UCSD-AML1 (cell line): ENCODE results near the gene RTF2.
"Not testable (repeated sequence)": the region's sequence is repeated elsewhere in the genome, so short reads cannot be mapped to it uniquely, and the experiment has no call there.

Source experiments
- DNase-seq: peaks from one replicate; lab custom pipeline; 2025; ENCODE audit not compliant: unreplicated experiment; lab: John Stamatoyannopoulos, UW

RTF2 gene

DNA sequence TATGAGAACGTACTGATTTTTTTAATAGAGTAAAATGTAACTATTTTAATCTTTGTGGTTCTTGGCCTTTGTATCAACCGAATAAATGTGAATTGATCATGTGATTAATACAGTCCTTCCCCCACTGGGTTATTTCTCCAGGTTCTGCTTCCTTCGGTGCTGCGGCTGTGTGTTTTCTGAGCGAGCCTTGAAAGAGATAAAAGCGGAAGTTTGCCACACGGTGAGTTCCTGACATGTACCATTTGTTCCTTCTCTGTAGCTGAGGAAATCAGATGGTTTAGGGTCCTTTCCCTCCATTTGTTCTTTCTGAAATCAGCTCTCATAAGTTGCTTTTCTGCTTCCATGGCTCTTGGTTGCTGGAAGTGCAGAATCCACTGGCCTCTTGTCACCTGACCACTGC lies 15.5 kb downstream of the RTF2 start:
- DNase-seq, result no peak

DNA sequence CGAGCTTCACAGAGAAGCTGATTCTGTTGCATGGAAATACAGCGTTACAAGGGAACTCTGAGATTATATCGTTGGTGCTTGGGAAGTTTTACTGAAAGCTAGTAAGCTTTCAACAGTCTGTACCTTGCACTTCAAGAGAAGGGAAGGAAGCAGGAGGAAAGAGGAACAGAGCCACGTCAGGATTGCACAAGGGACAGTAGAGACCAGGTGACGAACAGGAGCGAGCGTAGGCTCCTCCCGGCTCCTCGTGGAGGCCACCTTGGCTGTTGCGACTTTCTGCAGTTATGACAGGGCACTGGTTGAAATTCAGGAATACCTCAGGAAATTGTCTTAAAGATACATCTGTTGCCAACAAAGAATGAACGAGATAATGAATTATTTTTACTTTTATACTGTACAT lies 18.8 kb downstream of the RTF2 start:
- no peak for DNase-seq

DNA sequence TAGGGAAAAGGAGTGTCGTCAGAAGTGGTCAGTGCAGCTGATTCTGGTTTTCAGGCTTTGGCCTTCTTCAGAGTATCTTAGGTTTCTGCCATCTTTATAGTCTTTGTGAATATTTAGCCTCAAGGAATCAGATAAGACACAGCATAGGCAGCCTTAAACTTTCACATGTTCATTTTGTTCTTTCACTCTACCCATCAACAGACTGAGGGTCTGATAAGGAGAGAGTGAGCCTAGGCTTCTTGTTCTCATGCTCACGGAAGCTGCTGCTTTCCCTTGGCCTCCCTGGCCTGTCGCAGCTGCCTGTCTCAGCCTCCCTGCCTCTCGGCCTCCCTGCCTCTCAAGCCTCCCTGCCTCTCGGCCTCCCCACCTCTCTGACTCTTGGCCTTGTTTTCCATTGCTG lies 20.1 kb downstream of the RTF2 start:
- DNase-seq, result no peak

DNA sequence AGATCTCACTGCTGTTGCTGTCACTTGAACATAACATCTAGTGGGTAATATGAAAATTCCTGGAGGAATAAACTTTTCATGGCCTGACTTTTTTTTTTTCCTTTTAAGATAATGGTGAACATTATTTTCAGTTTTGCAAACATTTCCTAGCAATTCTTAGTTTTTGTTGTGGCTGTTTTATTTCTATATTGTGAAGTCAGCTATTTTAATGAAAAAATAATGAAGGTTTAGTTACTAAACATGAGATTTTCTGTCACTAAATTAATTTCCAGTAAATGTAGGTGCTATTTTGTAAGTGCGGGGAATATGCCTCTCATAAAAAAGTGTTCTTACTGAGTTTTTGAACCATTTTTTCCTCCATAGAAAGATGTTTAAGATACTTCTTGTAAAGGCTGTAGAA lies 32.7 kb downstream of the RTF2 start:
- no peak for DNase-seq

DNA sequence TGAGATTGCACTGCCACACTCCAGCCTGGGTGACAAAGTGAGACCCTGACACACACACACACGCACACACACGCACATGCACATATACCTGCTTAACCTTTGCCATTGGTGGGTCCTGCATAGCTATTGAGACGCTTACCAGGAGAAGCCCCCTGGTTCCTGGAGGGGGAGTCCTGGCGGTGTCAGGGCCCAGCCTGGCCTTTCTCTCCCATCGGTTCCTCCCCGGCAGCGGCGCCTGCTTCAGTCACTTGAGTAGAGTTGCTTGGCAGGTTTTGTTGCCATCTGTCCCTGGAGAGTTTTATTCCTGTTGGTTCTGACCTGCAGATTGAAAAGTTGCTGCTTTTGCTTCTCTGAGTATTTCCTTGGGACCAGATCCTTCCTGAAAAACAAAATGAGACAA lies 35.5 kb downstream of the RTF2 start:
- DNase-seq, result no peak

DNA sequence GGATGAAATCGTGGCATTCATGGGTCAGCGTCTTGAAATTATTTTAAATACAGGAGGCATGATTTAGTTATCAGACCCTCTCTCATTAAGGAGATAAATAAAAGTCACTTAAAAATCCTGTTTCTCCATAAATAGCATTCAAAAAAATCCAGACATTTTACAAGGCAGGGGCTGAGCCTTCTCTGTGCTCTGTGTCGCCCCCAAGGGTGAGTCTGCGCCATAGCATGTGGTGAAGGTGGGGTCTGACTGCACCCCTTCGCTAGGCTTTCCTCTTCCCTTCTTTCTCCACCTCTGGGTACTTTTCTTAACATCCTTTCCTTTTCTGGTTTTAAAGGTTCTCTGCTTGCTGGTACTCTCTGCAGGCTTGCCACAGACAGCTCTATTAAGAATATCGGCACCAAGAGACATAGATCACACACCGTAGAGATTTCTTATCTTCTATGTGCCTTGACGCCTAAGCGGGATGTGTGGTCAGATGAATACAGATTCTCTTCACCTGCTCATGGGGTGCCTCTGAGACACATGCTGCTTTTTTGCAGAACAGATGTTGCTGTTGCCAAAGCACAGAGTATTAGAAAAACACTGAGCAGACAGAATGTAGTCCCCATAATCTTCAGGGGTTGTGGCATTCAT lies 36.1 kb downstream of the RTF2 start:
- DNase-seq, result no peak

DNA sequence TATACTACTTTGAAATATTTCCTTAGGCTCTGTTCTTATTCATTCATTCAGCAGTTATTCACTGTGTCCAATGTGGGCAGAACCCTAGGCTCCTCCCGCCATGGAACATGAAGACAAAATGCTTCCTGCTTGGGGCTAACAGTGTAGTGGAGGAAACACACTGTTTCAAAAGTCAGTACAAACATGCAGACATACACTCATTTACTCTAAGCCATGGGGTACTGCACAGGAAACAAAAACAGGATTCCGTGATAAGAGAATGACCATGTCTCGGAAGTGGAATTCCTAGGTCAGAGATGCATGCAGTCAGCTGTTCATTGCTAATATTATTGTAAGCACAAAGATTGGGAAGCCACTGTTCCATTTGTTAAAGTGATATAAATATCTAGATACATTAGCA lies 37.7 kb downstream of the RTF2 start:
- no peak for DNase-seq

DNA sequence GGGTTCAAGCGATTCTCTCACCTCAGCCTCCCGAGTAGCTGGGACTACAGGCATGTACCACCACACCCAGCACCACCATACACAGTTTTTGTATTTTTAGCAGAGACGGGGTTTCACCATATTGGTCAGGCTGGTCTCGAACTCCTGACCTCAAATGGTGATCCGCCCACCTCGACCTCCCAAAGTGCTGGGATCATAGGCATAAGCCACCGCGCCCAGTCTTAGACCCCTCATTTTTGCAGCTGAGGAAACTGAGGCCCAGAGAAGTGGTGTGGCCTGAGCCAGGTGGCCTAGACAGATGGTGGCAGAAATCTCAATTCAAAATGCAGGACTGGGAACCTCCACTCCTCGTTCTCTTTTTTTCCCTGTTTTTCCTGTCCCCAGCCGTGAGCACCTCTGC lies 43.5 kb downstream of the RTF2 start:
- no peak for DNase-seq

DNA sequence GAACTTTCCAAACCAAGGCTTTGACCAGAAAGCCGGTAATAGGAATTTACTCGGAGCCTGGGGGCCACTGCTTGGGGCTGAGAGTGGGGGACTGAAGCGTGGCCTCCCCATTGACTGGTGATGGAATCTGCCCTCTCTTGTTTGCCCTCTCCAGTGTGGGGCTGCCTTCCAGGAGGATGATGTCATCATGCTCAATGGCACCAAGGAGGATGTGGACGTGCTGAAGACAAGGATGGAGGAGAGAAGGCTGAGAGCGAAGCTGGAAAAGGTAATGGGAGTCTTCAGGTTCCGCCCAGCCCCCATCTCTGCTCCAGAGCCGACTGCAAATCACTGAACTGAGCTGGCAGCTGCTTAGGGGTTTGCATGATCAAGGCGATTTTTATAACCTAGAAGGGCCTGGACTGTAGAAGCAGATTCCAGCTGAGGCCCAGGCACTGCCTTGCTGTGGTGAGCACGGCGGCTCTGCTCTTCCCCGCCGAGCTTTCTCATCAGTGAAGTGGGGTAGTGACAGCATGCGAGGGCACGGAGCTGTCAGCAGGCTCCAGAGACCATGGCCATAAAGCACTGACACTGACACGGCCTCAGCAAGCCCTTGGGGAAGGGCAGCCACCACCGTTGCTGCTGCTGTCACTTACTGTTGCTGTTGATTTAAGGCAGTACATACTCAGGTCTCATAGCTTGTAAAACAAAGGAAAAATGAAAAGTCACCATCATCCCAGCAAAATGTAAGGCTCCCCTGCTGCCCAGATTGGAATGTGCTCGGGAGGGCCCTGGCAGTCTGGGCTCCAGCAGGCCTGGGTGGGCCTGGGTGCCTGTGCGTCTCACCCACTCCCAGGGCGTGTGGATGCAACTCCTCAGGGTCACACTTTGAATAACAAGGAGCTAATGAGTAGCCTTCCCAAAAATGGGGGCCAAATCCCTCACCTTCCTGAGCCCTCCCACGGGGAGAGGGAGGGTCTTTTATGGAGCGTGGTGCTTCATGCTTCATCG lies 45.0 kb downstream of the RTF2 start:
- DNase-seq, result no peak

DNA sequence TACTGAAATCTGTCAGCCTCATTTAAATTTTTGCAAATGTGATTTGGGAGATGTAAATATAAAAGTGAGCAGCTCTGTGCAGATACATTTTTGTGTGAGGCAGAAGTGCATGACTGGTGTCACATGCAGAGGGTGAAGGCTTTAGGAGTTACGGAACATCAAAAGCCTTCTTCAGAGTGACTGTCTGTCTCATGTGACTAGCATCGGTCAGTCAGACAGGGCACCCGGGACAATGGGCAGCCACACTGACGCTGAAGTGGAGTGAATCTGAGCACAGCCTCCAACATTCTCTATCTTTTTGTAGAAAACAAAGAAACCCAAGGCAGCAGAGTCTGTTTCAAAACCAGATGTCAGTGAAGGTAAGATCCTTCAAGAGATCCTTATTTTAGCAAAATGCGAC lies 48.2 kb downstream of the RTF2 start:
- no peak for DNase-seq

DNA sequence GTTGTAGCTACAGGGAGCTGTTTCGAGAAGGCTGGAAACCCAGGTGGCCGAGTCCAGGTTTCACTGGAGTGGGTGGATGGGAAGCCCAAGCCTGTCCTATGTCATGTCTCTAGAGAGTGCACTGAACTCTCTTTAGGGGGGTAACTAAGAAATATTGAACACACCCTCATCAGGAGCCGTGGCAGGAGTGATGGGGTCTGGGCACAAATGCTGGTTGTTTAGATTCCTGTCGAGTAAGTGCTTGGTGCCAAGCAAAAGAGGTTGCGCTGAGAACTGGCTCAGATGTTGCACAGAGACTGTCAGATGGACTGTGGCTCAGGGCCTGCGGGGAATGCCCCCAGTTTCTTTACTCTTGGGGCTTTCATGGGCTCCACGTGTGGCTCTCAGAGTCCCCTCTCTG lies 48.8 kb downstream of the RTF2 start:
- no peak for DNase-seq

DNA sequence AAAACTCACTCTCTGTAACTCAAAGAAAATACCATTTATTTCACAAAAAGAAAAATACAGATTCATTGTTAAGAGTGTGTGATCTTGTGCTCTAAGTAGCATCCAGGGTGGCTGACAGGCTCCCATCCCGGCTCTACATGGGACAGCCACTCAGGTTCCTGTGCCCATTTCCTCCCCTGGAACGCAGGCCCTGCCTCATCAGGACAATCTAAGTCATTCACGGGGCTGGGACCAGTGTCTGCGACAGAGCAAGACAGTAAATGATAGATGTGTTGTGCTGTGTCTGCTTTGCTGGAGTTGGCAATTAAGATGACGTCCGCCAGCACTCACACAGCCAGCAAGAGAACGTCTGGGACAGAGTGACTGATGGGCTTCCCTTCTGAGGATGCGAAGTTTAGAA lies 49.2 kb downstream of the RTF2 start:
- DNase-seq, result no peak

DNA sequence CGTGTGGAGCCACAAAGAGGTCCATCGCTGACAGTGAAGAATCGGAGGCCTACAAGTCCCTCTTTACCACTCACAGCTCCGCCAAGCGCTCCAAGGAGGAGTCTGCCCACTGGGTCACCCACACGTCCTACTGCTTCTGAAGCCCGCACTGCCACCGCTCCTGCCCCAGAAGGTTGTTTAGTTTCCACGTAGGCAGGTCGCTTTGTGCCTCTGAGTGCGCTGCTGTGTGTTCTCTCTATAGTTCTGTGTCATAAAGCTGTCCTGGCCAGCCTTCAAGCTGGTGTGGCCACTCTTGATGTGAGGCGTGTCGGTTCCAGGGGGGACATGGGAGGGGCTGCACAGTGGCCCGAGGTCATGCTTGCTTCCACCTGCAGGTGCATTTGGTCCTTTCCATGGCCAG lies 49.7 kb downstream of the RTF2 start:
- no peak for DNase-seq

DNA sequence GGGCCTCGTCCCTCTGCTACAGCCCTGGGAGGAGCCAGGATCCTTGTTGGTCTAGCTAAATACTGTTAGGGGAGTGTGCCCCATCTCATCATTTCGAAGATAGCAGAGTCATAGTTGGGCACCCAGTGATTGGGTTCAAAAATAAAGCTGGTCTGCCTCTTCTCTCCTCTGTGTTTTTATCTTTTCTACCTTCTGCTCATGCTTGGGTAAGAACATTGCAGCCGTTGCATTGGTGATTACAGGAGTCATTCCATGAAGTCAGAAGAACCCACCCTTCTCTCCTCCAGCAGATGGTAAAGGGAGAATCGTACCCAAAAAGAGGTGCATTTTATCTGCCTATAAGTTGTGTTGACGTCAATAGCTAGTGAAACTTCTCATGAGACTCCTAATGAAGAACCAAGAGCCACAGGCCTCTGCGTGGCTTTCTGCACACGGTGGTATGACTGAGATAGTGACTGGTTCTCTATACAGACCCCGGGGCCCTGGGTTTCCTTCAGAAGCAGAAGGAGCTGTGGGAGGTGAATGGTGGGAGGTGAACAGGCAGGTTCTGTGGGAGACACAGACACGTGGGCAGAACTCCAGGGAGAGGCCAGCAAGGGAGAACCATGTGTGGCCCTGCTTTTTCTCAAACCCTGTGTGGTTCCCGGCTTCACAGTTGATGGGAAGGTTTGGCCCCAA lies 50.4 kb downstream of the RTF2 start:
- DNase-seq, result no peak

DNA sequence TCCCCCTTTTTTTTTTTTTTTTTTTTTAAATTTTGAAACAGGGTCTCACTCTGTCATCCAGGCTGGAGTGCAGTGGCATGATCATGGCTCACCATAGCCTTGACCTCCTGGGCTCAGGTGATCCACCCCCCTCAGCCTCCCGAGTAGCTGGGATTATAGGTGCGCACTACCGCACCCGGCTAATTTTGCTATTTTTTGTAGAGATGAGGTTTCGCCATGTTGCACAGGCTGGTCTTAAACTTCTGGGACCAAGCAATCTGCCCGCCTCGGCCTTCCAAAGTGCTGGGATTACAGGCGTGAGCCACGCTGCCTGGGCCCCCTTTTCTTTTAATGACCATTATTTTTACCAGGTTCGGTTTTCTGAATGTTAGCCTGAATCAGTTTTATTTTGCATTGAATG lies 51.1 kb downstream of the RTF2 start:
- DNase-seq, result no peak

DNA sequence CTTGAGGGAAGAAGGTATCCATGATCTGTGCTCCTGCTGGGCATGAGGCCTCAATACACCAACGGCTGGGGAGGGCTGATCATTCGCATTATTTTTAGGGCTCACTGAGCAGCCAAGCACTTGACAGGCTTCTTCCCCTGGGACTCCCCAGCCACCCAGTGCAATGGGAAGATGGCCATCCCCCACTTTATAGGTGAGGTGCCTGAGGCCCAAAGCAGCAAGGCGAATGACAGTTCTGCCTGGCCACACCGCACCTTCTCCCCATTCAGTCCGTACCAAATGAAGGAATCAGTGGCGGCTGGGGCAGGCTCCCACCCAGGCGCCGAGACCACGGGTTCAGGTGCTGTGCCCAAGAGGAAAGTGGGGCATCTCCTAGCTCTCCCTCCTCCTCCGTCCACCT lies 51.8 kb downstream of the RTF2 start:
- DNase-seq, result no peak

DNA sequence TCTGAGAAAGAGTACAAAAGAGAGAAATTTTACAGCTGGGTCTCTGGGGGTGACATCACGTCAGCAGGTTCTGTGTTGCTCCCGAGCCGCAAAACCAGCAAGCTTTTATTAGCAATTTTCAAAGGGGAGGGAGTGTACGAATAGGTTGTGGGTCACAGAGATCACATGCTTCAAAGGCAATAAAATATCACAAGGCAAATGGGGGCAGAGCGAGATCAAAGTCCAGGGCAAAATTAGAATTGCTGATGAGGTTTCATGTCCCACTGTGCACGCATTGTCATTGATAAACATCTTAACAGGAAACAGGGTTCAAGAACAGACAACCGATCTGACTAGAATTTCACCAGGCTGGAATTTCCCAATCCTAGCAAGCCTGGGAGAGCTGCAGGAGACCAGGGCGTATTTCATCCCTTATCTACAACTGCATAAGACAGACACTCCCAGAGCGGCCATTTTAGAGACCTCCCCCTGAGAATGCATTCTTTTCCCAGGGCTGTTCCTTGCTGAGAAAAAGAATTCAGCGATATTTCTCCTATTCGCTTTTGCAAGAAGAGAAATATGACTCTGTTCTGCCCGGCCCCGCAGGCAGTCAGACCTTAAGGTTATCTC lies 52.4 kb downstream of the RTF2 start:
- not testable (repeated sequence) for DNase-seq

DNA sequence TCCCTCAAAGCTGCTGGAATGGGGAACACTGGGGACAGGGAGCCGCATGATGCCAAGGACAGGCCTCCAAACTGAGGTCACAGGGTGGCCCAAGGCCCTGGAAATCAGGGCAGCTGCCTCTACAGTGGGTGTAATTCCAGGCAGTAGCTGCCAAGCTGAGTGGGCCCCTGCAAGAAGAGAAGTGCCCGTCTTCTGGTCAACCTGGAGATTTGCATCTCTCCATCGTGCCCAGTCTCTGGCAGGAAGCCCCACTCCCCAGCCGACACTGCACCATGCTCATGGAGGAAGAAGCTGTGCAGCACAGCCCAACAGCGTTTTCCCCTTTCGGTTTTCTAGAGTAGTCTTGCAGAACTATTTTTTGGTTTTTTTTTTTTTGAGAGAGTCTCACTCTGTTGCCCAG lies 53.9 kb downstream of the RTF2 start:
- no peak for DNase-seq

DNA sequence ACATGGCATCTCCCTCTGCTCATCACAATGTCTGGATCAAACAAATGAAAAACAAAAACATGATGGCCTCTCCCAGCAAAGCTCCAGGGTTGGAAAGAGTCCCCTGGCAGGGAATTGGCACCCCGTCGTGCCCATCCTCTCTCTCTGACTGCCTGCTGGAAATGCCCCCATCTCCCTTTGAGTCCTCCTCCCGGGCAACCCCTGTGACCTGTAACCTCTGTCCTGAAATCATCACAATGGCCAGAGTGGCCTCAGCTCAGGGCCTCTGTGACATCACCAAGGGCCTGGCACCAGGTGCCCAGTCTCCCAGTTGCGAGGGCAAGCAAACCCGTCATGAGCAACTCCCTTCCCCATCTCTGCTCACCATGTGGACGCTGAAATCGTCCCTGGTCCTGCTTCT lies 56.0 kb downstream of the RTF2 start, which contains the start of gene FAM209A:
Gene FAM209A (plus strand): TSS at position 301 of the 400 bp plus-strand sequence. CDS start 65 bp downstream, at position 366.
- DNase-seq, result not testable (repeated sequence)

DNA sequence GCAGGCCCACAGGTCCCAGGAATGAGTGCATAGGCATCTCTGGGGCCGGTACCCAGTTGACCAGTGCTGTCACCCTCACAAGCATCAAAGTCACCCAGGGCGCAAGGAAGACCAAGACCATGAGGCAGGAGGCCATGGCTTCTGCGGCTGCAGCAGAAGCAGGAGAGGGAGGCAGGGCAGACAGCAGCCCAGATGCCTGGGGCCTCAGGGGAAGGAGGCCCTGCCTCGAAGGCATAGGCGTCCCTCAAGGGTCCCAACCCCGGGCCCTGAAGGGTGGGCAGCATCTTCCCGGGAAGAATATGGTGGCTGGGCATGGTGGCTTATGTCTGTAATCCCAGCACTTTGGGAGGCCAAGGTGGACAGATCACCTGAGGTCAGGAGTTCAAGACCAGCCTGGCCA lies 59.1 kb downstream of the RTF2 start:
- no peak for DNase-seq

DNA sequence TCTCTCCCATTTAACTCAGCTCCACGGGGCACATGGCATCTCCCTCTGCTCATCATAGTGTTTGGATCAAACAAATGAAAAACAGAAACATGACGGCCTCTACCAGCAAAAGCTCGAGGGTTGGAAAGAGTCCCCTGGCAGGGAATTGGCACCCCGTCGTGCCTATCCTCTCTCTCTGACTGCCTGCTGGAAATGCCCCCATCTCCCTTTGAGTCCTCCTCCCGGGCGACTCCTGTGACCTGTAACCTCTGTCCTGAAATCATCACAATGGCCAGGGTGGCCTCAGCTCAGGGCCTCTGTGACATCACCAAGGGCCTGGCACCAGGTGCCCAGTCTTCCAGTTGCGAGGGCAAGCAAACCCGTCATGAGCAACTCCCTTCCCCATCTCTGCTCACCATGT lies 64.5 kb downstream of the RTF2 start, which contains the start of gene FAM209B:
Gene FAM209B (plus strand): TSS at position 301 of the 400 bp plus-strand sequence. CDS start 96 bp downstream, at position 397.
- DNase-seq, result not testable (repeated sequence)
